ENCODE data around the gene SRC. TPM values are rescaled to one million over a fixed set of nuclear protein-coding genes. Genes with fewer than 3 reads are reported as not detected.

Gene SRC
- total RNA-seq, 1 experiment from 2014 or later: 42.3 TPM

GRCh38 chr20:37378785-37379598 is 33.1 kb downstream of the SRC start (continued):
- TF ChIP-seq ZBTB33 (IDR thresholded peaks at IDR 0.05; ENCODE audit: extremely low read depth, insufficient replicate concordance, low read length): no peak
- no peak for TF ChIP-seq SIN3A (IDR thresholded peaks at IDR 0.05; ENCODE audit: low read depth)

DNA sequence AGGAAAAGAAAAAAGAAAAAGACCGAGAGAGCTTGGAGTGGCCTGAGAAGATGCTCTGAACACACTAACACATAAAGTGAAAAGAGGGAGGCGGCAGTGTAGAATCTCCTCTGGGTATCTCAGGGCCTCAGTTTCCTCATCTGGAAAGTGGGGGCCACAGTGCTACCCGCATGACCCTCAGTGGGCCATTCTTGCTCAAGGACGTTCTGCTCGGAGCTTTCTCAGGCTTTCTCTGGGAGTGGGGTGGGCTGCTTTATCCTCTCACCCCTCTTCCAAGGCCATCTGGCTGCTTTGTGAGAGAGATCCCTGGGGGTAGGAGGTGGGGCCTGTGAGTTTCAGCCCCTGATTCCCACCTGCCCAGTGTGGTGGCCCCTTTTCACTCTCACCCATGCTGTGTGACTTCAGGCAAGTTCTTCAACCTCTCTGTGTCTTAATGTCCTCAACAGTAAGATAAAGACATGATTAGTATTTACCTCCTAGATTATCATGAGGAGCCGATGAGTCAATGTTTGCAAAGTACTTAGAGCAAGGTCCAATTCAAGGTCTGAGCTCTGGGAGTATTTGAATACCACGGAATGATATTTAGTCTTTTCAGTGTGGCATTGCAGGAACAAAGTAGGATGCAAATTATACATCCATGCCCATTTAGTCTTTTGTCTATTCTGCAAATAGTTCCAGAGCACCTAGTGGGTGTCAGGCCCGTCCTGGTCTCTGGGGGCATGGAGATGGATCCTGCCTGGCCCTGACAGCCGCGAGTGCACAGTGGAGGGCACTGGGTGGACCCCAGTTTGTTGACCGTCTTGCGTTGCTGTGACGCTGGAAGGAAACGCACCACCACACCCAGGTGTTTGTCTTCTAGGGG is 34.3 kb downstream of the SRC start:
- Histone ChIP-seq H3K9me3 (ENCODE audit: control insufficient read depth in 1 of 2, insufficient read depth in 1 of 2, low read depth in 1 of 2, low read length in 2 of 2) (no peaks in the 10 kb centered on the region), H3K4me3 (replicated peaks in 1 of 2; ENCODE audit: low read depth in 1 of 2, low read length in 2 of 2) (no peak overlapping the region), H3K36me3 (ENCODE audit: control insufficient read depth in 1 of 2, insufficient read depth in 2 of 2, low read length in 2 of 2) (peaks cover 0 to 5% of the 10 kb centered on the region in 2 experiments; a peak in 1 of 4 replicates), H3K27ac (ENCODE audit: low read depth, low read length) (peak overlapping the region; percentile 60; the same call in 1 of the 2 replicates), H3K79me2 (ENCODE audit: insufficient read depth, low read length) (peaks cover 61% of the 10 kb centered on the region), H3K9ac (ENCODE audit: low read length) (peak overlapping the region; percentile 3), H2AFZ (ENCODE audit: low read depth, low read length, poor library complexity, severe bottlenecking) (no peak overlapping the region), H3K4me1 (ENCODE audit: control insufficient read depth in 1 of 2, insufficient read depth in 2 of 2, low read length in 2 of 2) (peaks cover 25 to 74% of the 10 kb centered on the region in 2 experiments), H3K27me3 (ENCODE audit: insufficient read depth, low read length) (no peaks in the 10 kb centered on the region), H3K9me2 (ENCODE audit: insufficient read depth) (no peaks in the 10 kb centered on the region), H4K20me1 (ENCODE audit: insufficient read depth) (no peaks in the 10 kb centered on the region), H3K4me2 (ENCODE audit: low read length) (peak overlapping the region; percentile 70)
- DNase-seq (ENCODE audit: low read depth, low spot score) (no peak), ATAC-seq (no peak)
- intact Hi-C loops (cut with micrococcal nuclease): loop anchor here (5.0 kb wide), 1 partner anchor 88 kb away; no protein-coding TSS in a partner anchor
- no TSS peak for BruUV-seq (replicated peaks)
- CTCF ChIA-PET: interaction anchor here (0.6 kb wide), 1 partner anchor 155 kb away, joined by 3 read pairs; no protein-coding TSS in a partner anchor
- POLR2A ChIA-PET: interaction anchor here (0.7 to 2.1 kb wide), 3 partner anchors 34 to 588 kb away, joined by 4 to 10 read pairs (median 7); partner anchors contain the start of genes MANBAL and SRC
- TF ChIP-seq EGR1 (IDR thresholded peaks at IDR 0.05; ENCODE audit: low read depth): no peak
- no peak for TF ChIP-seq ZBTB33 (IDR thresholded peaks at IDR 0.05; ENCODE audit: extremely low read depth, insufficient replicate concordance, low read length)
- no peak for TF ChIP-seq SIN3A (IDR thresholded peaks at IDR 0.05; ENCODE audit: low read depth)
- TF ChIP-seq ZNF274 (IDR thresholded peaks at IDR 0.05; ENCODE audit: low read depth, low read length): no peak
- no peak for TF ChIP-seq SRF (IDR thresholded peaks at IDR 0.05; ENCODE audit: low read depth)
- TF ChIP-seq ELF1 (IDR thresholded peaks at IDR 0.05; ENCODE audit: borderline replicate concordance, low read depth): no peak
- no peak for TF ChIP-seq ZFX (IDR thresholded peaks at IDR 0.05)
- TF ChIP-seq CEBPB (IDR thresholded peaks at IDR 0.05; ENCODE audit: low read depth): no peak
- no peak for TF ChIP-seq POLR2AphosphoS5 (IDR thresholded peaks at IDR 0.05; ENCODE audit: low read depth, low read length)
- TF ChIP-seq, protein P1, sequence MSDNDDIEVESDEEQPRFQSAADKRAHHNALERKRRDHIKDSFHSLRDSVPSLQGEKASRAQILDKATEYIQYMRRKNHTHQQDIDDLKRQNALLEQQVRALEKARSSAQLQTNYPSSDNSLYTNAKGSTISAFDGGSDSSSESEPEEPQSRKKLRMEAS (IDR thresholded peaks at IDR 0.05): no peak
- no peak for TF ChIP-seq RAD21 (IDR thresholded peaks at IDR 0.05; ENCODE audit: low read depth)
- TF ChIP-seq JUND (IDR thresholded peaks at IDR 0.05): no peak
- no peak; the same call in 1 of the 2 replicates for TF ChIP-seq CBX3 (IDR thresholded peaks at IDR 0.05; ENCODE audit: low read depth)
- TF ChIP-seq, protein P2, sequence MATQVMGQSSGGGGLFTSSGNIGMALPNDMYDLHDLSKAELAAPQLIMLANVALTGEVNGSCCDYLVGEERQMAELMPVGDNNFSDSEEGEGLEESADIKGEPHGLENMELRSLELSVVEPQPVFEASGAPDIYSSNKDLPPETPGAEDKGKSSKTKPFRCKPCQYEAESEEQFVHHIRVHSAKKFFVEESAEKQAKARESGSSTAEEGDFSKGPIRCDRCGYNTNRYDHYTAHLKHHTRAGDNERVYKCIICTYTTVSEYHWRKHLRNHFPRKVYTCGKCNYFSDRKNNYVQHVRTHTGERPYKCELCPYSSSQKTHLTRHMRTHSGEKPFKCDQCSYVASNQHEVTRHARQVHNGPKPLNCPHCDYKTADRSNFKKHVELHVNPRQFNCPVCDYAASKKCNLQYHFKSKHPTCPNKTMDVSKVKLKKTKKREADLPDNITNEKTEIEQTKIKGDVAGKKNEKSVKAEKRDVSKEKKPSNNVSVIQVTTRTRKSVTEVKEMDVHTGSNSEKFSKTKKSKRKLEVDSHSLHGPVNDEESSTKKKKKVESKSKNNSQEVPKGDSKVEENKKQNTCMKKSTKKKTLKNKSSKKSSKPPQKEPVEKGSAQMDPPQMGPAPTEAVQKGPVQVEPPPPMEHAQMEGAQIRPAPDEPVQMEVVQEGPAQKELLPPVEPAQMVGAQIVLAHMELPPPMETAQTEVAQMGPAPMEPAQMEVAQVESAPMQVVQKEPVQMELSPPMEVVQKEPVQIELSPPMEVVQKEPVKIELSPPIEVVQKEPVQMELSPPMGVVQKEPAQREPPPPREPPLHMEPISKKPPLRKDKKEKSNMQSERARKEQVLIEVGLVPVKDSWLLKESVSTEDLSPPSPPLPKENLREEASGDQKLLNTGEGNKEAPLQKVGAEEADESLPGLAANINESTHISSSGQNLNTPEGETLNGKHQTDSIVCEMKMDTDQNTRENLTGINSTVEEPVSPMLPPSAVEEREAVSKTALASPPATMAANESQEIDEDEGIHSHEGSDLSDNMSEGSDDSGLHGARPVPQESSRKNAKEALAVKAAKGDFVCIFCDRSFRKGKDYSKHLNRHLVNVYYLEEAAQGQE (IDR thresholded peaks at IDR 0.05; ENCODE audit: low read depth): no peak
- RAD21 ChIA-PET (ENCODE audit: low non-redundant PET in 1 of 2, low total read pairs in 2 of 2, uncharacterized antibody in 2 of 2, unreplicated experiment in 2 of 2): interaction anchor here in 1 of 2 experiments (0.6 kb wide), 1 partner anchor 110 kb away, joined by 4 read pairs; no protein-coding TSS in a partner anchor

All from HCT116 (cell line).